Hepatic stellate cell (primary cell): ENCODE measurements around the gene MUC2.
A peak's percentile ranks its signal among the peaks of the same experiment; 100 is the strongest.

Experiments used
- DNase-seq: peaks from one replicate; pipeline ENCODE4 v3.0.0; 2011; ENCODE audit warnings: low spot score

Gene MUC2

GRCh38 chr11:1036931-1037330 is 37.7 kb upstream of the MUC2 start:
- DNase-seq: no peak

GRCh38 chr11:1037506-1038055 is 37.1 kb upstream of the MUC2 start:
- DNase-seq: no peak

- no peak for DNase-seq
These were observed 36.3 kb upstream of the MUC2 start for GRCh38 chr11:1038361-1038760.

- no peak for DNase-seq
These were observed 35.8 kb upstream of the MUC2 start for GRCh38 chr11:1038921-1039320.

- DNase-seq: no peak
These were observed 34.9 kb upstream of the MUC2 start for GRCh38 chr11:1039481-1040427.

GRCh38 chr11:1040428-1041148 is 34.1 kb upstream of the MUC2 start:
- no peak for DNase-seq

- no peak for DNase-seq
These were observed 33.6 kb upstream of the MUC2 start for GRCh38 chr11:1041149-1041467.

GRCh38 chr11:1041471-1041870 is 33.2 kb upstream of the MUC2 start:
- no peak for DNase-seq

GRCh38 chr11:1041936-1042608 is 32.6 kb upstream of the MUC2 start:
- no peak for DNase-seq

GRCh38 chr11:1042626-1043562 is 31.8 kb upstream of the MUC2 start:
- DNase-seq: no peak

GRCh38 chr11:1043563-1044096 is 31.0 kb upstream of the MUC2 start:
- no peak for DNase-seq

- DNase-seq: no peak
These were observed 30.5 kb upstream of the MUC2 start for GRCh38 chr11:1044160-1044559.

GRCh38 chr11:1047595-1048156 is 27.0 kb upstream of the MUC2 start:
- DNase-seq: no peak

- DNase-seq: no peak
These were observed 26.2 kb upstream of the MUC2 start for GRCh38 chr11:1048375-1049070.

- no peak for DNase-seq
These were observed 25.6 kb upstream of the MUC2 start for GRCh38 chr11:1049071-1049405.

GRCh38 chr11:1049431-1049891 is 25.2 kb upstream of the MUC2 start:
- no peak for DNase-seq

- no peak for DNase-seq
These were observed 24.6 kb upstream of the MUC2 start for GRCh38 chr11:1049911-1050580.

GRCh38 chr11:1050581-1051355 is 23.9 kb upstream of the MUC2 start:
- DNase-seq: peak; percentile 90
